ENCODE measurements around the gene ZSCAN4.

Gene ZSCAN4

DNA sequence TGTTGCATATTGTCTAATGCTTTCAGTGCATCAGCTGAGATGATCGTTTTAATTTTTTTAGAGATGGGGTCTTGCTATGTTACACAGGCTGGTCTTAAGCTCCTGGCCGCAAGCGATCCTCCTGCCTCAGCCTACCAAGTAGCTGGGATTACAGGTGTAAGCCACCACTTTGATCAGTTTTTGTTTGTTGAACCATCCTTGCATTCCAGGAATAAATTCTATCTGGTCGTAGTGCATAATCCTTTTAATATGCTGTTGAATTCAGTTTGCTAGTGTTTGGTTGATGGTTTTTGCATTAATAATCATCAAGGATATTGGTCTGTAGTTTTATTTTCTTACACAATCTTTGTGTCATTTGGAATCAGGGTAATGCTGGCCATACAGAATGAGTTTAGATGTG lies 31.4 kb upstream of the ZSCAN4 start:
- Mint-ChIP-seq H3K27ac (no peak overlapping the region), H3K36me3 (ENCODE audit: low read depth) (peaks cover 100% of the 10 kb centered on the region)
- TF ChIP-seq, protein P1, sequence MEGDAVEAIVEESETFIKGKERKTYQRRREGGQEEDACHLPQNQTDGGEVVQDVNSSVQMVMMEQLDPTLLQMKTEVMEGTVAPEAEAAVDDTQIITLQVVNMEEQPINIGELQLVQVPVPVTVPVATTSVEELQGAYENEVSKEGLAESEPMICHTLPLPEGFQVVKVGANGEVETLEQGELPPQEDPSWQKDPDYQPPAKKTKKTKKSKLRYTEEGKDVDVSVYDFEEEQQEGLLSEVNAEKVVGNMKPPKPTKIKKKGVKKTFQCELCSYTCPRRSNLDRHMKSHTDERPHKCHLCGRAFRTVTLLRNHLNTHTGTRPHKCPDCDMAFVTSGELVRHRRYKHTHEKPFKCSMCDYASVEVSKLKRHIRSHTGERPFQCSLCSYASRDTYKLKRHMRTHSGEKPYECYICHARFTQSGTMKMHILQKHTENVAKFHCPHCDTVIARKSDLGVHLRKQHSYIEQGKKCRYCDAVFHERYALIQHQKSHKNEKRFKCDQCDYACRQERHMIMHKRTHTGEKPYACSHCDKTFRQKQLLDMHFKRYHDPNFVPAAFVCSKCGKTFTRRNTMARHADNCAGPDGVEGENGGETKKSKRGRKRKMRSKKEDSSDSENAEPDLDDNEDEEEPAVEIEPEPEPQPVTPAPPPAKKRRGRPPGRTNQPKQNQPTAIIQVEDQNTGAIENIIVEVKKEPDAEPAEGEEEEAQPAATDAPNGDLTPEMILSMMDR (IDR thresholded peaks at IDR 0.05; ENCODE audit: unreplicated experiment in 3 of 3), result no peak

DNA sequence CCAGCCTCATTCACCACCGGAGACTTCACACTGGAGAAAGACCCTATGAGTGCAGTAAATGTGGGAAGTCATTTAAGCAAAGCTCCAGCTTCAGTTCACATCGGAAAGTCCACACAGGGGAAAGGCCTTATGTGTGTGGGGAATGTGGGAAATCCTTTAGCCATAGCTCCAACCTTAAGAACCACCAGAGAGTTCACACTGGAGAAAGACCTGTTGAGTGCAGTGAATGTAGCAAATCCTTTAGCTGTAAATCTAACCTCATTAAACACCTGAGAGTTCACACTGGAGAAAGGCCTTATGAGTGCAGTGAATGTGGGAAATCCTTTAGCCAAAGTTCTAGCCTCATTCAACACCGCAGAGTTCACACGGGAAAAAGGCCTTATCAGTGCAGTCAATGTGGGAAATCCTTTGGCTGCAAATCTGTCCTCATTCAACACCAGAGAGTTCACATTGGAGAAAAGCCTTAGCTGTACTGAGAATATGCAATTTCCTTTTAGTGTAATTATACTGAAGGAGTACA lies 27.0 kb upstream of the ZSCAN4 start:
- Mint-ChIP-seq H3K4me1 (no peaks in the 10 kb centered on the region), H3K27me3 (ENCODE audit: low read depth) (no peaks in the 10 kb centered on the region), H3K9me3 (peaks cover 78% of the 10 kb centered on the region), H3K36me3 (ENCODE audit: low read depth) (peaks cover 92% of the 10 kb centered on the region), H3K4me3 (no peak overlapping the region), H3K27ac (no peak overlapping the region)
- TF ChIP-seq, protein P1 (IDR thresholded peaks at IDR 0.05; ENCODE audit: unreplicated experiment in 3 of 3), result no peak

More for the DNA sequence above, 31.4 kb upstream of the ZSCAN4 start:
- Mint-ChIP-seq H3K27me3 (ENCODE audit: low read depth) (no peaks in the 10 kb centered on the region), H3K4me3 (no peak overlapping the region), H3K4me1 (peaks cover 6% of the 10 kb centered on the region), H3K9me3 (peaks cover 78% of the 10 kb centered on the region)

DNA sequence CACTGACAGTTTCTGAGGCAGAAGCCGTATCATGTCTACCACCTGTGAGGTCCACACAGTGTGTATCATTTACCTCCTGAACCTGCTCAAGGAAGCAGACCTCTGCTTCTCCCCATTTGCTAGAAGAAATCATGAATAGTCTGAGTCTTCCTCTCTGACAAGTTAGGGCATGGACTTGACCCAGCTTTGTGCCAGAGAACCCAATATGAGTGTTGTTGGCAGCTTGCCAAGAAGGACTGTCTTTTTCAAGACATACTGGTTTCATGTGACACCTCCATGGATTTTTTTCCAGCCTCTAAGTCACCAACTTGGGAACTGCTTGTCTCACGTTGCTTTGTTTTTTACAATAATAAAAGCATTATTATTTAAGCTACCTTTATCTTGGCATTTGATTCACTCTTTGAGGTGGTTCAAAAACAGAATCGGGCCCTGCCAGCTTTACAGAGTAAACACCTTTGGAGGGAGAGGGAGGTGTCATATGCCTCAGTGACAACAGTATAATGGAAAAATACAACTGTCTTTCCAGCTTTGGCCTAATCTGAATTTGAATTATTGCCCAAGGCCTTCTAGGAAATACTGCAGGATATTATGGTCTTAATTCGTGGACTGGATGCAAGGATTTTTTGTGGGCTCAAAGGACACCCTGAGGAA lies 26.2 kb upstream of the ZSCAN4 start:
- Mint-ChIP-seq H3K9me3 (peaks cover 75% of the 10 kb centered on the region), H3K4me3 (no peak overlapping the region), H3K27me3 (ENCODE audit: low read depth) (no peaks in the 10 kb centered on the region), H3K36me3 (ENCODE audit: low read depth) (peaks cover 85% of the 10 kb centered on the region), H3K4me1 (no peaks in the 10 kb centered on the region), H3K27ac (no peak overlapping the region)
- TF ChIP-seq, protein P1 (IDR thresholded peaks at IDR 0.05; ENCODE audit: unreplicated experiment in 3 of 3), result no peak

DNA sequence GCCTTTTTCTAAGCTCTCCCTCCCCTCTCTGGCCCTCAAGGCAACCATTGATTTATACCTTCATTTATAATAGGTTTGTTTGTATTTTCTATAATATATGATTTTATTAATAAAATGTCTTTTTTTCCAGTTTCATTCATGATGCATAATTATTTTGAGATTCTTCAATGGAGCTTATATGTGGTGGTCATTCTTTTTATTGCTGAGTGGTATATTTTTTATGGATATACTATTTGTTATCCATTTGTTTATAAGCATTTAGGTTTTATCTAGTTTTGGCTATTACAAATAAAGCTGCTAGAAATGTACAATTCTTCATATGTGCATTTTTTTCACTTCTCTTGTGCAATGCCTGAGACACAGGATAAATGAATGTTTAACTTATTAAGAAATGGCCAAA lies 25.0 kb upstream of the ZSCAN4 start:
- Mint-ChIP-seq H3K27ac (no peak overlapping the region), H3K27me3 (ENCODE audit: low read depth) (no peaks in the 10 kb centered on the region), H3K4me1 (no peaks in the 10 kb centered on the region), H3K4me3 (no peak overlapping the region), H3K36me3 (ENCODE audit: low read depth) (peaks cover 73% of the 10 kb centered on the region), H3K9me3 (peaks cover 74% of the 10 kb centered on the region)
- TF ChIP-seq, protein P1 (IDR thresholded peaks at IDR 0.05; ENCODE audit: unreplicated experiment in 3 of 3), result no peak

DNA sequence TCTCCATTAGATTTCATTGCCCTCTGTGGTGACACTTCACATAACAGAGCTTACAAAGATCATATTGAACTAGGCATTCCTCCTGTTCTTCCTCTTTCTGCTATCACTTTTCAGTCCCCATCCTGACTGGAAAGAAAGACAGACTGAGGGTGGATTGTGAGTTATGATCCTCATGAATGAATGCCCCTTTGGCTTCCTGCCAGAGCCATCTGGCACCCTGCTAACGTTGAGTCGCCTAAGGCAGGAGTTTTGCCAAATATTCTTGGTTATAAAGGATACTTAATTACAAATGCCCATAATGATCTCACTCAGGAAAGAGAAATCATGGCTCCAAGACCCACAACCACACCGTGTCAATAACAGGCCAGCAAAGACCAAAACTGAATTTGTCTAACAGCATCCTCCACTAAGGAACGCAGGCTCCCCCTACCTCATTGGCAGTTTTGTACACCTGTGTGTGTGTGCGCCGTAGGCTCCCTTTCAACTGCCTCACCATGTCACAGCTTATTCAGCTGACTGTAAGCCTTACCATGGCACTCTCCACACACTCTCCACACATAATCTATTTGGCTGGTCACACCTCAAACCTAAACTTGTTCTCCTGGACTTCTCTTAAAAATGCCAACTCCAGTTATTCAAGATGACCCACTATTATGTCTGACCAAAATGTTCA lies 20.3 kb upstream of the ZSCAN4 start:
- Mint-ChIP-seq H3K9me3 (peaks cover 45% of the 10 kb centered on the region), H3K27me3 (ENCODE audit: low read depth) (no peaks in the 10 kb centered on the region), H3K4me3 (no peak overlapping the region), H3K27ac (no peak overlapping the region), H3K36me3 (ENCODE audit: low read depth) (peaks cover 26% of the 10 kb centered on the region), H3K4me1 (no peaks in the 10 kb centered on the region)
- TF ChIP-seq, protein P1 (IDR thresholded peaks at IDR 0.05; ENCODE audit: unreplicated experiment in 3 of 3), result no peak

DNA sequence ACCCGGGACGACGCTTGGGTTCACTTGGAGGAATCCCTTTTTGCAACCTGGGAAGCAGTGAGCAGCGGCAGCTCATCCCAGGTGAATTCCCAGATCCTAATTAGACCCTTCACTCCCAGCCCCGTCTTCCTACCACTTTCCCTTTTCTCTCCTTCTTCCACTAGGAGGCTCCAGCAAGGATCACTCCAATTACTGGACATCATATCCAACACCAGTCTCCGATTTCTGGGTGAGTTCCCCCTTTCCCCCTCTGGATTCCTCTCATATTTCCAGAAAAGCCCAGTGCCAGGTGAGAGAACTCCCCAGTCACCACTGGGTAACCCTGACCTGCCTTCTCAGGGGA lies 17.1 kb upstream of the ZSCAN4 start:
- H3K27ac Mint-ChIP-seq, result no peak overlapping the region
- H3K9me3 Mint-ChIP-seq, result peaks cover 46% of the 10 kb centered on the region
- TF ChIP-seq, protein P1 (IDR thresholded peaks at IDR 0.05; ENCODE audit: unreplicated experiment in 3 of 3), result no peak
- no peaks in the 10 kb centered on the region for H3K4me1 Mint-ChIP-seq
- H3K27me3 Mint-ChIP-seq (ENCODE audit: low read depth), result peaks cover 21% of the 10 kb centered on the region
- H3K4me3 Mint-ChIP-seq, result no peak overlapping the region
- H3K36me3 Mint-ChIP-seq (ENCODE audit: low read depth), result peaks cover 3% of the 10 kb centered on the region
